ENCODE data around the gene UCN.
"Not testable (repeated sequence)": the region's sequence is repeated elsewhere in the genome, so short reads cannot be mapped to it uniquely, and the experiment has no call there.

GRCh38 chr2:27272537-27273522 lies 35.4 kb downstream of the UCN start:
- TF ChIP-seq CTCF, POLR2A (IDR thresholded peaks at IDR 0.05): not testable (repeated sequence)
